Large intestine (tissue), 3 donors: Measurements from ENCODE around the gene POSTN. TPM values are rescaled to one million over a fixed set of nuclear protein-coding genes. Genes with fewer than 3 reads are reported as not detected.

Experiments
- DNase-seq, 2 donors: peaks; one replicate each; pipeline versions ENCODE4 v3.0.0 to v3.0.0-alpha.2; 2013
- H3K27ac ChIP-seq: one replicate; pipeline ENCODE4 v1.5.1; 2013; ENCODE audit warnings: low read length
- H3K27me3 ChIP-seq: 2 replicates; pipeline ENCODE4 v1.6.1; 2013; ENCODE audit warnings: low read length; ENCODE audit not compliant: control insufficient read depth, insufficient read depth
- H3K36me3 ChIP-seq: 2 replicates; pipeline ENCODE4 v1.6.1; 2013; ENCODE audit warnings: low read length; ENCODE audit not compliant: control insufficient read depth, insufficient read depth
- H3K4me1 ChIP-seq: one replicate; pipeline ENCODE4 v1.6.1; 2013; ENCODE audit warnings: low read length; ENCODE audit not compliant: control insufficient read depth, insufficient read depth
- H3K4me3 ChIP-seq: one replicate; pipeline ENCODE4 v1.5.1; 2013; ENCODE audit warnings: low read length
- H3K9me3 ChIP-seq: one replicate; pipeline ENCODE4 v1.6.1; 2013; ENCODE audit warnings: mild to moderate bottlenecking, low read depth, low read length, moderate library complexity; ENCODE audit not compliant: control insufficient read depth
- WGBS: methylation state at CpG from one replicate; pipeline ENCODE4 v1.1.5; 2013; ENCODE audit warnings: low lambda C conversion rate; ENCODE audit not compliant: insufficient coverage; 5-methylcytosine and 5-hydroxymethylcytosine counted together
- polyA plus RNA-seq: library from polyadenylated mRNA; unstranded; fragments of 120-200 nt; gene quantifications from one replicate; pipeline ENCODE4 v1.2.1, GENCODE V29; 2013

POSTN gene
- polyA plus RNA-seq, 1 donor = 343 TPM

DNA sequence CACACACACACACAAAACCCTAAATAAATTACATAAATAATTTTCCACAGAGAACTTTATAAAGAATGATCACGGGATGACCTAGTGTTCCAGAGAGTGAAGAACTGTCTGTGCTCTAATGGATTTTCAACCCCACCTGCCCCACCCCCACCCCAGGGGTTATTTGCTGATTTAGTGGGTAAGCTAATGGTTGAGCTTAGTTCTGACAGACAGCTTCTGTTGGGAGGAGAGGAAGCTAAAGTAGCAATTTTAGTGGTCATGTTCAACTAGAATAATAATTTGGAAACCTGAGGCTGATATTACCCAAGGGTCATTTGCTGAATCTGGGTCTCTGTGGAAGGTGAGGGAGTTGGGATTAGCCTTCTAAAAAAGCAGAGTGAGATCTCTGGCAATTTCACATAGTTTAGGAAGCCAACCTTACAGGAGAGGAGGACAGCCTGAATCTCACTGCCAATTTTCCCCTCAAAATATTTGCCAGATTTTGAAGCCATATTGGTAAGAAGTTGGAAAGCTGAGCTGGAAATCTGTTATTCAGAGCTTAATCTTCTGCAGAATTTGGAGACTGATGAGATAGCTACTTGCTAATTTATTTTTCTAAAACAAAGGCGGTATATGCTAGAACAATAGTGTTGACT, 68.7 kb downstream of the POSTN start:
- Histone ChIP-seq H3K9me3 (no peaks in the 10 kb centered on the region), H3K27ac (no peak overlapping the region), H3K36me3 (no peaks in the 10 kb centered on the region), H3K4me1 (no peaks in the 10 kb centered on the region), H3K4me3 (no peak overlapping the region), H3K27me3 (no peaks in the 10 kb centered on the region)
- 71% methylated on average over 1 of the region's 2 CpGs for WGBS
- no peak for DNase-seq

DNA sequence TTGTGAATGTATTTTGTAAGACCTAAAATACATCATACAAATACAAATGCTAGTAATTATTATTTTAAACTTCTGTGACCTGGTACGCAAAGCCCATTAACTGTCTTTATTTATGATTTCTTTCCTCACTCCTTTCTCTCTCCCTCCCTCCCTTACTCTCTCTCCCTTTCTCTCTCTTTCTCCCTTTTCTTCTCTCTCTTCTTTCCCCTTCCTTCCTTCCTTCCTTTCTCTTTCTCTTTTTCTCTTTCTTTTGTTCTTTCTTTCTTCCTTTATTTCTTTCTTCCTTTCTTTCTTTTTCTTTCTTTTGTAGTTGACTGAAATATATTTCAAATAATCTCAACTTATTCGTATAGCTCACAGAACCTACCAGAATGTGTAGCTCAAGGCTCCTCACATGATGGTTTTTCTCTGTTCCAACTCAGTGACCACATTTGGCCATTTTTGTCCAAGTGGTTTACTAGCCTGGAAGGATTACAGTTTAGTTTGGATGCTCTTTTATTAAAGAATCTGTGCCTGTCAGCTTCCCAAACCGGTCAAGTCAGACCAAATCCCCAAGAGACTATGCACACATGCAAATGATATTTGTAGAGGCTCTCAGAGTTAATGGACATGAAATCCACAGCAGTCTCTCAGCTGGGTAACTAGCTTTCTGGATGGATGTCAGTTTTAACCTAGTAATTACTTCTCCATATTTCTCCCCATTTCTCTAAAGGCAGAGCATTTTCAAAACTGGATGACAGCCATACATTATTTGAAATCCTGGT, 71.7 kb downstream of the POSTN start:
- Histone ChIP-seq H3K27ac (no peak overlapping the region), H3K4me3 (no peak overlapping the region), H3K27me3 (no peaks in the 10 kb centered on the region), H3K36me3 (no peaks in the 10 kb centered on the region), H3K9me3 (no peaks in the 10 kb centered on the region), H3K4me1 (no peaks in the 10 kb centered on the region)
- DNase-seq = no peak
- WGBS = 90% methylated on average over 2 of the region's 3 CpGs

DNA sequence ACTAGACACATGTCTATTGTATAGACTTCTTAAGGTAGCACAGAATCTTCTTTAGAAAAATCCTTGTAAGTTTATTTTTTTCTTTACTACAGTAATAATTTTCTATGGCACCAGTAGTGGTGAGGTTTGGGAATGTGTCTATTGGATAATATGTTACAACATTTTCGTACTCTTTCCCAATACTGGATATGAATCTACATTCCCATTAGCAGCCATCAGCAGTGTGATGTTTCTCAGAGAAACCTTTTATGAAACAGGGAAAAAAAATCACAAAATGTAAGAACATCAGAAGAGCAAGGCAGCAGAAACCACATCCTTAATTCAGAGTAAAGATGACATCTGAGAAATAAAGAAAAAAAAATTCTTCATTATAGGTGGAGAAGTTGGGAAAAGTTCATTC, 83.3 kb downstream of the POSTN start:
- Histone ChIP-seq H3K4me1 (no peaks in the 10 kb centered on the region), H3K4me3 (no peak overlapping the region), H3K9me3 (no peaks in the 10 kb centered on the region), H3K27me3 (no peaks in the 10 kb centered on the region), H3K27ac (no peak overlapping the region), H3K36me3 (no peaks in the 10 kb centered on the region)
- DNase-seq = no peak
- WGBS = 100% methylated on average over 1 of the region's 1 CpG
